Cardiac fibroblast (primary cell): ENCODE measurements around the gene CTIF.

Experiments used
- DNase-seq, 2 donors: peaks; one replicate each; pipeline versions ENCODE4 v3.0.0 to v3.0.0-alpha.2; 2010; ENCODE audit warnings: low read depth in 2 of 2
- H3K4me3 ChIP-seq, 2 donors: replicated peaks in 1 of 2; 1 replicate in 1 of 2; 2 replicates in 1 of 2; pipeline ENCODE4 v1.5.1; 2011; ENCODE audit warnings: low read depth in 2 of 2, low read length in 2 of 2, mild to moderate bottlenecking in 2 of 2, moderate library complexity in 1 of 2
- CTCF ChIP-seq: IDR thresholded peaks from one replicate; pipeline ENCODE4 v1.5.1; 2011; ENCODE audit warnings: low read depth, mild to moderate bottlenecking, low read length, inconsistent platforms

The CTIF gene

GRCh38 chr18:48551100-48551499, 12.3 kb downstream of the CTIF start:
- no peak for TF ChIP-seq CTCF
- H3K4me3 ChIP-seq = no peak overlapping the region
- DNase-seq = no peak

- DNase-seq = no peak
- H3K4me3 ChIP-seq = no peak overlapping the region
- TF ChIP-seq CTCF = no peak
Observed at GRCh38 chr18:48552130-48552529, 13.3 kb downstream of the CTIF start.

GRCh38 chr18:48553236-48553635, 14.4 kb downstream of the CTIF start:
- no peak overlapping the region for H3K4me3 ChIP-seq
- DNase-seq = no peak
- no peak for TF ChIP-seq CTCF

- DNase-seq = no peak
- no peak for TF ChIP-seq CTCF
- no peak overlapping the region for H3K4me3 ChIP-seq
Observed at GRCh38 chr18:48554610-48555400, 16.0 kb downstream of the CTIF start.

- DNase-seq = no peak
- no peak for TF ChIP-seq CTCF
- H3K4me3 ChIP-seq = no peak overlapping the region
Observed at GRCh38 chr18:48555465-48555995, 16.7 kb downstream of the CTIF start.

- DNase-seq = no peak
- no peak for TF ChIP-seq CTCF
Observed at GRCh38 chr18:48557640-48558174, 18.9 kb downstream of the CTIF start.

More at GRCh38 chr18:48557640-48558174, 18.9 kb downstream of the CTIF start:
- H3K4me3 ChIP-seq = no peak overlapping the region
